Nephron (organoid): Measurements from ENCODE around the gene HUS1.

Experiments used
- H3K27ac Mint-ChIP-seq, 3 experiments: 2 replicates each; pipeline ENCODE4 v1.8.0; 2020; ENCODE audit warnings: mixed read lengths in 3 of 3, mild to moderate bottlenecking in 2 of 3, moderate library complexity in 1 of 3
- H3K27me3 Mint-ChIP-seq: 2 replicates; pipeline ENCODE4 v1.8.0; 2021; ENCODE audit warnings: low read depth, mild to moderate bottlenecking, moderate library complexity, mixed read lengths
- H3K36me3 Mint-ChIP-seq: 2 replicates; pipeline ENCODE4 v1.8.0; 2020; ENCODE audit warnings: low read depth, mixed read lengths
- H3K4me1 Mint-ChIP-seq: 2 replicates; pipeline ENCODE4 v1.8.0; 2020; ENCODE audit warnings: mixed read lengths
- H3K4me3 Mint-ChIP-seq, 3 experiments: 2 replicates each; pipeline ENCODE4 v1.8.0; 2020; ENCODE audit warnings: mild to moderate bottlenecking in 3 of 3, mixed read lengths in 3 of 3, moderate library complexity in 2 of 3
- H3K9me3 Mint-ChIP-seq: 2 replicates; pipeline ENCODE4 v1.8.0; 2020; ENCODE audit warnings: mixed read lengths
- CTCF ChIP-seq, 3 experiments: fragments of 200-600 bp; sonication (generic); IDR thresholded peaks; one replicate each; pipeline ENCODE4 v1.5.0; 2021; ENCODE audit warnings: antibody characterized with exemption in 3 of 3; ENCODE audit not compliant: unreplicated experiment in 3 of 3

The HUS1 gene

GRCh38 chr7:47942132-47942531 lies 37.3 kb downstream of the HUS1 start:
- no peak for TF ChIP-seq CTCF (IDR thresholded peaks at IDR 0.05; ENCODE audit: unreplicated experiment in 3 of 3)
- H3K4me3 Mint-ChIP-seq, result no peak overlapping the region
- peaks cover 10% of the 10 kb centered on the region for H3K27me3 Mint-ChIP-seq
- H3K27ac Mint-ChIP-seq, result no peak overlapping the region
- no peaks in the 10 kb centered on the region for H3K9me3 Mint-ChIP-seq
- H3K36me3 Mint-ChIP-seq, result no peaks in the 10 kb centered on the region
- peaks cover 13% of the 10 kb centered on the region for H3K4me1 Mint-ChIP-seq

GRCh38 chr7:47941136-47941844 lies 38.1 kb downstream of the HUS1 start:
- Mint-ChIP-seq H3K27ac (no peak overlapping the region), H3K4me1 (peaks cover 13% of the 10 kb centered on the region), H3K36me3 (no peaks in the 10 kb centered on the region), H3K9me3 (no peaks in the 10 kb centered on the region), H3K27me3 (peaks cover 10% of the 10 kb centered on the region), H3K4me3 (no peak overlapping the region)
- TF ChIP-seq CTCF (IDR thresholded peaks at IDR 0.05; ENCODE audit: unreplicated experiment in 3 of 3), result no peak

GRCh38 chr7:47940088-47941013 lies 39.1 kb downstream of the HUS1 start:
- Mint-ChIP-seq H3K27ac (no peak overlapping the region), H3K4me1 (peaks cover 12% of the 10 kb centered on the region), H3K27me3 (peaks cover 10% of the 10 kb centered on the region), H3K9me3 (no peaks in the 10 kb centered on the region), H3K36me3 (no peaks in the 10 kb centered on the region), H3K4me3 (no peak overlapping the region)
- TF ChIP-seq CTCF (IDR thresholded peaks at IDR 0.05; ENCODE audit: unreplicated experiment in 3 of 3), result no peak

- Mint-ChIP-seq H3K27ac (no peak overlapping the region), H3K4me1 (peaks cover 8% of the 10 kb centered on the region), H3K36me3 (no peaks in the 10 kb centered on the region), H3K27me3 (peaks cover 10% of the 10 kb centered on the region), H3K4me3 (no peak overlapping the region), H3K9me3 (no peaks in the 10 kb centered on the region)
- no peak for TF ChIP-seq CTCF (IDR thresholded peaks at IDR 0.05; ENCODE audit: unreplicated experiment in 3 of 3)
These were observed 39.9 kb downstream of the HUS1 start for GRCh38 chr7:47939425-47940036.

GRCh38 chr7:47938574-47939165 lies 40.7 kb downstream of the HUS1 start:
- Mint-ChIP-seq H3K4me1 (peaks cover 6% of the 10 kb centered on the region), H3K36me3 (no peaks in the 10 kb centered on the region), H3K27me3 (peaks cover 10% of the 10 kb centered on the region), H3K9me3 (no peaks in the 10 kb centered on the region), H3K27ac (no peak overlapping the region), H3K4me3 (no peak overlapping the region)
- TF ChIP-seq CTCF (IDR thresholded peaks at IDR 0.05; ENCODE audit: unreplicated experiment in 3 of 3), result no peak
